Esophagus muscularis mucosa (tissue), 4 donors: Measurements from ENCODE around the gene MMP27.

Experiments
- CTCF ChIP-seq, 3 experiments: fragments of 200-600 bp in 2 of 3; fragments of 450-650 bp in 1 of 3; sonication (generic) in 2 of 3; IDR thresholded peaks; one replicate each; pipeline ENCODE4 v1.5.1; 2017 to 2019; ENCODE audit warnings: antibody characterized with exemption in 3 of 3, mild to moderate bottlenecking in 2 of 3, moderate library complexity in 1 of 3
- EP300 ChIP-seq: sonication (generic); formaldehyde crosslinking; IDR thresholded peaks from one replicate; pipeline ENCODE4 v1.6.1; 2017; ENCODE audit warnings: antibody characterized with exemption
- POLR2A ChIP-seq: fragments of 450-650 bp; IDR thresholded peaks from one replicate; pipeline ENCODE4 v1.6.1; 2017; ENCODE audit warnings: antibody characterized with exemption, moderate library complexity, mild to moderate bottlenecking, low read depth
- POLR2AphosphoS5 ChIP-seq, 2 donors: sonication (generic); formaldehyde crosslinking; IDR thresholded peaks; one replicate each; pipeline ENCODE4 v1.6.1; 2017; ENCODE audit warnings: antibody characterized with exemption in 2 of 2

- no peak for TF ChIP-seq POLR2AphosphoS5 (IDR thresholded peaks at IDR 0.05)
- TF ChIP-seq POLR2A: no peak
- no peak for TF ChIP-seq CTCF (IDR thresholded peaks at IDR 0.05)
- TF ChIP-seq EP300: no peak
These were observed 61.6 kb downstream of the MMP27 start for GRCh38 chr11:102643941-102644340.
